ENCODE data around the gene LUZP2.

Gene LUZP2

DNA sequence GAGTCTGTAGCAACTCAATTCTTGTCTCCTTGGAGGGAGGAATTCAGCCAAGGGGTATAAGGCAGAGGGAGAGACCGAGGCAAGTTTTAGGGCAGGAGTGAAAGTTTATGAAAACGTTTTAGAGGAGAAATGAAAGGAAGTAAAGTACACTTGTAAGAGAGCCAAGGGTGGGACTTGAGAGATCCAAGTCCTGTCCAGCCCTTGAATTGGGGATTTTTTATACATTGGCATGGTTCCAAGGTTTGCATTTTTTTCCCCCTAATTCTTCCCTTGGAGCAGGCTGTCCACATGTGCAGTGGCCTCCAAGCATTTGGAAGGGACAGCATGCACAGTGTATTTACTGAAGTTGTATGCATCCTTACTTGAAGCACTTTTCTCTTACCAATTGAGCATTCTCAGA is 192.1 kb downstream of the LUZP2 start:
- H4K20me1 ChIP-seq (ENCODE audit: insufficient read depth, low read length) = no peaks in the 10 kb centered on the region
- H3K9me3 ChIP-seq (ENCODE audit: low read length) = no peaks in the 10 kb centered on the region
- H3K36me3 ChIP-seq (ENCODE audit: insufficient read depth, low read length) = no peaks in the 10 kb centered on the region
- no peaks in the 10 kb centered on the region for H3K79me2 ChIP-seq (ENCODE audit: insufficient read depth, low read length)
- no peak overlapping the region for H3K27ac ChIP-seq (ENCODE audit: low read depth, low read length, poor library complexity, severe bottlenecking)
- H3F3A ChIP-seq (ENCODE audit: insufficient read depth, low read length) = no peaks in the 10 kb centered on the region
- H3K4me3 ChIP-seq (ENCODE audit: low read depth, low read length, poor library complexity, severe bottlenecking) = no peak overlapping the region
- no peaks in the 10 kb centered on the region for H3K9me2 ChIP-seq (ENCODE audit: low read depth, low read length)
- no peak overlapping the region for H3K4me2 ChIP-seq (ENCODE audit: low read length)
- no peaks in the 10 kb centered on the region for H3K27me3 ChIP-seq (ENCODE audit: insufficient read depth, low read length)
- no peak overlapping the region for H2AFZ ChIP-seq (ENCODE audit: low read length)
- H3K9ac ChIP-seq (ENCODE audit: low read length) = no peak overlapping the region
- TF ChIP-seq EZH2 (IDR thresholded peaks at IDR 0.05; ENCODE audit: borderline replicate concordance, low read length) = no peak
- TF ChIP-seq, protein P1, sequence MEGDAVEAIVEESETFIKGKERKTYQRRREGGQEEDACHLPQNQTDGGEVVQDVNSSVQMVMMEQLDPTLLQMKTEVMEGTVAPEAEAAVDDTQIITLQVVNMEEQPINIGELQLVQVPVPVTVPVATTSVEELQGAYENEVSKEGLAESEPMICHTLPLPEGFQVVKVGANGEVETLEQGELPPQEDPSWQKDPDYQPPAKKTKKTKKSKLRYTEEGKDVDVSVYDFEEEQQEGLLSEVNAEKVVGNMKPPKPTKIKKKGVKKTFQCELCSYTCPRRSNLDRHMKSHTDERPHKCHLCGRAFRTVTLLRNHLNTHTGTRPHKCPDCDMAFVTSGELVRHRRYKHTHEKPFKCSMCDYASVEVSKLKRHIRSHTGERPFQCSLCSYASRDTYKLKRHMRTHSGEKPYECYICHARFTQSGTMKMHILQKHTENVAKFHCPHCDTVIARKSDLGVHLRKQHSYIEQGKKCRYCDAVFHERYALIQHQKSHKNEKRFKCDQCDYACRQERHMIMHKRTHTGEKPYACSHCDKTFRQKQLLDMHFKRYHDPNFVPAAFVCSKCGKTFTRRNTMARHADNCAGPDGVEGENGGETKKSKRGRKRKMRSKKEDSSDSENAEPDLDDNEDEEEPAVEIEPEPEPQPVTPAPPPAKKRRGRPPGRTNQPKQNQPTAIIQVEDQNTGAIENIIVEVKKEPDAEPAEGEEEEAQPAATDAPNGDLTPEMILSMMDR (IDR thresholded peaks at IDR 0.05; ENCODE audit: low read length) = no peak
- peaks cover 3% of the 10 kb centered on the region for H3K4me1 ChIP-seq (ENCODE audit: insufficient read depth, low read length, severe bottlenecking)

DNA sequence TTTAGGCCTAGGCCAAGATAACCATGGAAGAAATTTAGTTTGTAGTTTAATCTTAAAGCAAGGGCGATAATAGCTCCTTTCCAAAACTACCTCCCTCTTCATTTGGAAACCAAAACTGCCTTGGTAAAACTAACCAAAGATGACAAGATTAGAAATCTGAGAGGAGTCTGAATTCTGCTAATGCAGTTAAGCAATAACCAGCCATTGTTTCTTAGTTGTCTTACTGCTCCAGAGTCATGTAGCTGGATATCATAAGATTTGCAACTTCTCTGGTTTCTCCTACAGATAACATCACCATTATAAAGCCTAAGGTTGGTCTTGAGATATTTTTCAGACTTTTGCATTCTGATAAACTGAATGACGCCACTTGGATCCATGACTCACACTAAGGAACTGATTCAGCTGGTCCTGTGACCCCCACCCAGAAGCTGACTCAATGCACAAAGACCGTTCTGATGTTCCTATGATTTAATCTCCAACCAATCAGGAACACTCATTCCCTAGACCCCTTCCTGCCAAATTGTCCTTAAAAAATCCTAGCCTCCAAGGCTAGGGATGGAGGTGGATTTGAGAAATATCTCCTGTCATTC is 200.8 kb downstream of the LUZP2 start:
- H3K36me3 ChIP-seq (ENCODE audit: insufficient read depth, low read length) = no peaks in the 10 kb centered on the region
- no peaks in the 10 kb centered on the region for H3K79me2 ChIP-seq (ENCODE audit: insufficient read depth, low read length)
- H3K9me2 ChIP-seq (ENCODE audit: low read depth, low read length) = no peaks in the 10 kb centered on the region
- H3K9me3 ChIP-seq (ENCODE audit: low read length) = no peaks in the 10 kb centered on the region
- H3K27ac ChIP-seq (ENCODE audit: low read depth, low read length, poor library complexity, severe bottlenecking) = no peak overlapping the region
- no peaks in the 10 kb centered on the region for H4K20me1 ChIP-seq (ENCODE audit: insufficient read depth, low read length)
- no peak overlapping the region for H2AFZ ChIP-seq (ENCODE audit: low read length)
- H3F3A ChIP-seq (ENCODE audit: insufficient read depth, low read length) = no peaks in the 10 kb centered on the region
- H3K27me3 ChIP-seq (ENCODE audit: insufficient read depth, low read length) = no peaks in the 10 kb centered on the region
- H3K4me1 ChIP-seq (ENCODE audit: insufficient read depth, low read length, severe bottlenecking) = no peaks in the 10 kb centered on the region
- no peak overlapping the region for H3K4me2 ChIP-seq (ENCODE audit: low read length)
- H3K4me3 ChIP-seq (ENCODE audit: low read depth, low read length, poor library complexity, severe bottlenecking) = no peak overlapping the region
- no peak for TF ChIP-seq EZH2 (IDR thresholded peaks at IDR 0.05; ENCODE audit: borderline replicate concordance, low read length)
- TF ChIP-seq, protein P1 (IDR thresholded peaks at IDR 0.05; ENCODE audit: low read length) = no peak
- no peak overlapping the region for H3K9ac ChIP-seq (ENCODE audit: low read length)

DNA sequence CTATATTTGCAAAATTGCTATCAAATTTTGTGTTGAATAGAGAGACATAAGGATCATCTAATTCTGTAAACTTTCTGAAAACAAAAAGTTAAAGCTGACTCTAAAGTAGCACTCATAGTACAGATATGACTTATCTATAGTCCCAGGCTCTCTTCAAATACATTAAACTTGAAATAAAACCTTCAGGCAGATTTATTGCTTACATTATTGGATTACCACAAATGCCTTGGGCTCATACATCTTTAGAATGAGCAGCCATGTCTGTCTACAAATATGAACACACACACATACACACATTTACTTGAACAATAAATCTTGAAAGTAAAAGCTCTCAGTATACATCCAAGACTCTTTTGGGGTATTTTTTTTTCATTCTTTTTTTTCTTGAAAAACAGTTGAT is 207.9 kb downstream of the LUZP2 start:
- Histone ChIP-seq H3K4me2 (ENCODE audit: low read length) (no peak overlapping the region), H3K36me3 (ENCODE audit: insufficient read depth, low read length) (no peaks in the 10 kb centered on the region)

More for the DNA sequence above, 207.9 kb downstream of the LUZP2 start:
- Histone ChIP-seq H3K9me2 (ENCODE audit: low read depth, low read length) (no peaks in the 10 kb centered on the region), H2AFZ (ENCODE audit: low read length) (no peak overlapping the region), H3K27ac (ENCODE audit: low read depth, low read length, poor library complexity, severe bottlenecking) (no peak overlapping the region), H4K20me1 (ENCODE audit: insufficient read depth, low read length) (no peaks in the 10 kb centered on the region), H3K79me2 (ENCODE audit: insufficient read depth, low read length) (no peaks in the 10 kb centered on the region), H3F3A (ENCODE audit: insufficient read depth, low read length) (no peaks in the 10 kb centered on the region), H3K27me3 (ENCODE audit: insufficient read depth, low read length) (no peaks in the 10 kb centered on the region), H3K4me1 (ENCODE audit: insufficient read depth, low read length, severe bottlenecking) (no peaks in the 10 kb centered on the region), H3K4me3 (ENCODE audit: low read depth, low read length, poor library complexity, severe bottlenecking) (no peak overlapping the region), H3K9me3 (ENCODE audit: low read length) (no peaks in the 10 kb centered on the region), H3K9ac (ENCODE audit: low read length) (no peak overlapping the region)
- no peak for TF ChIP-seq EZH2 (IDR thresholded peaks at IDR 0.05; ENCODE audit: borderline replicate concordance, low read length)
- TF ChIP-seq, protein P1 (IDR thresholded peaks at IDR 0.05; ENCODE audit: low read length) = no peak
